ENCODE results near the gene CLDN14. TPM values are rescaled to one million over a fixed set of nuclear protein-coding genes. Genes with fewer than 3 reads are reported as not detected.
A peak's percentile ranks its signal among the peaks of the same experiment; 100 is the strongest.

The CLDN14 gene
- total RNA-seq, 4 donors from 2014 or later = not detected

DNA sequence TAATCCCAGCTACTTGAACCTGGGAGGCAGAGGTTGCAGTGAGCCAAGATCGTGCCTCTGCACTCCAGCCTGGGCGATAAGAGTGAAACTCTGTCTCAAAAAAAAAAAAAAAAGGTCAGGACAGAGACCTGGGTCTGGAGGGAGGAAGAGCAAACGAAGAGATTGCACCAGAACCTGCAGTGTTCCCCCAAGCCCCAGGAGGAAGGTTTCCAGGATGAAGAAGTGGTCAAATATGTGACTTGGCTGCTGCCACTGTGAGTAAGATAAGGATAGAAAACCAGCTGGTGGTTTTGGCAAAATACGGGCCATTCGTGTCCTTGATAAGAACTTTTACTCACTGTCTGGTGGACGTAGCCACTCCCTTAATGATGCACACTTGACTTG lies 42.2 kb downstream of the CLDN14 start:
- ATAC-seq (ENCODE audit: low FRiP score) (peak; percentile 81), DNase-seq (ENCODE audit: low spot score) (no peak)
- TF ChIP-seq, protein P1, sequence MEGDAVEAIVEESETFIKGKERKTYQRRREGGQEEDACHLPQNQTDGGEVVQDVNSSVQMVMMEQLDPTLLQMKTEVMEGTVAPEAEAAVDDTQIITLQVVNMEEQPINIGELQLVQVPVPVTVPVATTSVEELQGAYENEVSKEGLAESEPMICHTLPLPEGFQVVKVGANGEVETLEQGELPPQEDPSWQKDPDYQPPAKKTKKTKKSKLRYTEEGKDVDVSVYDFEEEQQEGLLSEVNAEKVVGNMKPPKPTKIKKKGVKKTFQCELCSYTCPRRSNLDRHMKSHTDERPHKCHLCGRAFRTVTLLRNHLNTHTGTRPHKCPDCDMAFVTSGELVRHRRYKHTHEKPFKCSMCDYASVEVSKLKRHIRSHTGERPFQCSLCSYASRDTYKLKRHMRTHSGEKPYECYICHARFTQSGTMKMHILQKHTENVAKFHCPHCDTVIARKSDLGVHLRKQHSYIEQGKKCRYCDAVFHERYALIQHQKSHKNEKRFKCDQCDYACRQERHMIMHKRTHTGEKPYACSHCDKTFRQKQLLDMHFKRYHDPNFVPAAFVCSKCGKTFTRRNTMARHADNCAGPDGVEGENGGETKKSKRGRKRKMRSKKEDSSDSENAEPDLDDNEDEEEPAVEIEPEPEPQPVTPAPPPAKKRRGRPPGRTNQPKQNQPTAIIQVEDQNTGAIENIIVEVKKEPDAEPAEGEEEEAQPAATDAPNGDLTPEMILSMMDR (IDR thresholded peaks at IDR 0.05) = no peak

DNA sequence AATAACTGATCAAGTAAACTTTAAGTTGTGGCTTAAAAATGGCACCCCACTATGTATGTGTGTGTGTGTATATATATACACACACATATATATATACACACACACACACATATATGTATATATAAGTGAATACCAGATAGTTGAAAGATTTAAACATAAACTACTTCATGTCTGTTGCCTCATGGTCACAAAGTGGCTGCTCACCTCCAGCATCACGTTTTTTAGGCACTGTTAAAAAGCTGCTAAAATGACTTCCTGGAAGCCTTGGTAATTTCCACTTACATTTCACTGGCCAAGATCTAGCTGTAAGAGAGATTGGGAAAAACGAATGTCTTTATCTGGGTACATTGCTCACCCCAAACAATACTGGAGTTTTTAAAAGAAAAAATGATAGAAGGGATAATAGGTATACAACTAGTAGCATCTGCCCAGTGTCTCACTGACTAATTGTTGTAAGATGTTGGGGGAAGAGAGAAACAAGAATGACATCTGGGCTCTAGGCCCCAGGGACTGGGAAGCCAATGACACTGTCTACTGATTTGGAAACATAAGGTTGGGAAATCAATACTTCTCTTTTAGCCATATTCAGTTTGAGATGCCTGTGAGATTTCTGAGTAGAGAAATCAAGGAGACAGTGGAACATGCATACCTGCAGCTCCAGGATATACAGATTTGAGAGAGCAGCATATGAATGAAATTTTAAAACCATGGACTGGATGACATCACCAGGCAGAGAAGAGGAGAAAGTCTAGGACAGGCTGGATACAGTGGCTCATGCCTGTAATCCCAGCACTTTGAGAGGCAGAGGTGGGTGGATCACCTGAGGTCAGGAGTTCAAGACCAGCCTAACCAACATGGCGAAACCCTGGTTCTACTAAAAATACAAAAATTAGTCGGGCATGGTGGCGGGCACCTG lies 42.8 kb downstream of the CLDN14 start:
- no peak for DNase-seq (ENCODE audit: low spot score)
- ATAC-seq (ENCODE audit: low FRiP score) = peak; percentile 10
- TF ChIP-seq, protein P1 (IDR thresholded peaks at IDR 0.05) = no peak

DNA sequence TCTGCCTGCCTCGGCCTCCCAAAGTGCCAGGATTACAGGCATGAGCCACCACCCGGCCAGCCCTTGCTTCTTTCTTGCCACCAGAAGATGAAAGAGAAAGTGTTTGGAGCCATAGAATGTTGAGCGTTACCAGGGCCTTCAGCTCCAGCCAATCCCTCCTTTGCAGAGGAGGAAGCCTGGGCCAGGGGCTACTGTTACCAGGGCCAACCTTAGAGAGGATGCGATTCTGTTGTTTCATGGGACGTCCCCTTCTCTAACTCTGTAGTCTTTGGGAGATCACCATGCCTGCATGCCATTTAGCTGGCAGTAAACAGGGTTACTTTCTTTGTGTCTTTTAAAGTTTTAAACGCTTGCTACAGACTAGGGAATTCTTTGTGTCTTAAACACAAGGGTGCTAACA lies 45.8 kb downstream of the CLDN14 start:
- TF ChIP-seq, protein P1 (IDR thresholded peaks at IDR 0.05) = no peak
- ATAC-seq (ENCODE audit: low FRiP score) (no peak), DNase-seq (ENCODE audit: low spot score) (no peak)

DNA sequence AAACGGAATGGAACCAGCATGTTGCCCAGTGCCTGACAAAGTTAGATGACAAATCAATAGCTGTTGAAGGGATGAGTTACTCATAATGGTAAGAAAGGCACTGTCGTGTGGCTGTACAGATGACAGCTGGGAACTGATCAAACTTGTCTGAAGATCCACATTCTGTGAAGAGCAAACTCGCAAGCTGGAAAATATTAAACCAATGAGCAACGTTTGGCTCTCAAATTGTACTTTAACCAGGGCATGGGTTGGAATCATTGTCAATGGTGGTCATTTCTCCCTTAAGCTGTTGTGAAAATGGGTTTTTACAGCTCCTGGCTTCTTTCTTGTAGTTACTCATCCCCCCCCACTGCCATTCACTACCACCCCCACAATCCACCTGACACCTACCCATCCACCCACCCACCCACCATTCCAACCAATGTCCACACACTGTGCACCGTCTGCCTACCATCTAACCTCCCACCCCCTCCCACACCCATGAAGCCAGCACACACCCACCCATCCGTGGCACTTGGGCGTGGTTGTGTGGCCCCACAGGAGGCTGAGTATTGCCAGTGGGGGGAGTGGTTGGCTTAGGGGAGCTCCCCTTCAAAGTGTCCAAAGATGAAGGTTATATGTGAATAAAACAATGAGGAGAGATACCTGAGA lies 46.7 kb downstream of the CLDN14 start:
- ATAC-seq (ENCODE audit: low FRiP score) (no peak), DNase-seq (ENCODE audit: low spot score) (no peak)
- TF ChIP-seq, protein P1 (IDR thresholded peaks at IDR 0.05) = no peak

DNA sequence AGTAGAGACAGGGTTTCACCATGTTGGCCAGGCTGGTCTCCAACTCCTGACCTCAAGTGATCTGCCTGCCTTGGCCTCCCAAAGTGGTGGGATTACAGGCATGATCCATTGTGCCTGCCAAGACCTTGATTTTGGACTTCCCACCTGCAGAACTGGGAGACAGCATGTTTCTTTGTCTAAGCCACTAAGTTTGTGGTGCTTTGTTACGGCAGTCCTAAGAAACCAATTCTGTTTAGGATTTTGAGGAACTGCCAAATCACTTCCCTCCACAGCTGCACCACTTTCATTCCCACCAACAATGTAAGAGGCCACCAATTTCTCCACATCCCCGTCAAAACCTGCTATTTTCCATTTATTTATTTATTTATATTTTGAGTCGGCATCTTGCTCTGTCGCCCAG lies 48.7 kb downstream of the CLDN14 start:
- TF ChIP-seq, protein P1 (IDR thresholded peaks at IDR 0.05) = no peak
- ATAC-seq (ENCODE audit: low FRiP score) (no peak), DNase-seq (ENCODE audit: low spot score) (no peak)

DNA sequence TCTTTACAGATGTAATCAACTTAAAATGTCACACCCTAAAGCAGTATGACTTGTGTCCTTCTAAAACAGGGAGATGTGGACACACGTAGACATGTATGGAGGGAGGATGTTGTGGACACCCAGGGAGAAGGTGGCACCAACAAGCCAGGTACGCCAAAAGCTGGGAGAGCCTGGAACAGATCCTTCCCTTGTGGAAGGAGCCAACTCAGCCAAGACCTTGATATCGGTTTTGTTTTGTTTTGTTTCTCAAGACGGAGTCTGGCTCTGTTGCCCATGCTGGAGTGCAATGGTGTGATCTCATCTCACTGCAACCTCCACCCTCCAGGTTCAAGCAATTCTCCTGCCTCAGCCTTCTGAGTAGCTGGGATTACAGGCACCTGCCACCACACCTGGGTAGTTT lies 49.1 kb downstream of the CLDN14 start:
- TF ChIP-seq, protein P1 (IDR thresholded peaks at IDR 0.05) = no peak
- no peak for ATAC-seq (ENCODE audit: low FRiP score)
- DNase-seq (ENCODE audit: low spot score) = no peak

All from omental fat pad (tissue), 4 donors.